NCI-H1417 treated with DMSO at 0.1 percent for 48 hours (cell line): ENCODE results near the gene PSMG1.
"Not testable (repeated sequence)": the region's sequence is repeated elsewhere in the genome, so short reads cannot be mapped to it uniquely, and the experiment has no call there.

Experiments used
- DNase-seq: peaks from one replicate; lab custom pipeline; 2025; lab: John Stamatoyannopoulos, UW

PSMG1 gene

GRCh38 chr21:39183272-39184049 is at the start of gene PSMG1:
Gene PSMG1, minus strand, starts transcription at chr21:39183451. Its CDS starts 66 bp downstream, at chr21:39183385.
- DNase-seq = peak; percentile 93

- DNase-seq = no peak
Observed at GRCh38 chr21:39232861-39233291, 49.6 kb upstream of the PSMG1 start.

- no peak for DNase-seq
Observed at GRCh38 chr21:39224930-39225329, 41.7 kb upstream of the PSMG1 start.

- DNase-seq = no peak
Observed at GRCh38 chr21:39221997-39222486, 38.8 kb upstream of the PSMG1 start.

- no peak for DNase-seq
Observed at GRCh38 chr21:39221282-39221996, 38.2 kb upstream of the PSMG1 start.

- not testable (repeated sequence) for DNase-seq
Observed at GRCh38 chr21:39220875-39221274, 37.6 kb upstream of the PSMG1 start.

GRCh38 chr21:39220150-39220549 is 36.9 kb upstream of the PSMG1 start:
- DNase-seq = no peak

GRCh38 chr21:39218082-39218409 is 34.8 kb upstream of the PSMG1 start:
- no peak for DNase-seq

- no peak for DNase-seq
Observed at GRCh38 chr21:39217356-39218081, 34.3 kb upstream of the PSMG1 start.

- DNase-seq = no peak
Observed at GRCh38 chr21:39216290-39216689, 33.0 kb upstream of the PSMG1 start.

GRCh38 chr21:39215078-39215477 is 31.8 kb upstream of the PSMG1 start:
- DNase-seq = no peak

GRCh38 chr21:39209334-39209688 is 26.1 kb upstream of the PSMG1 start:
- DNase-seq = no peak

GRCh38 chr21:39208624-39209333 is 25.5 kb upstream of the PSMG1 start:
- DNase-seq = no peak

- DNase-seq = no peak
Observed at GRCh38 chr21:39204134-39204533, 20.9 kb upstream of the PSMG1 start.

GRCh38 chr21:39198800-39199199 is 15.5 kb upstream of the PSMG1 start:
- no peak for DNase-seq

GRCh38 chr21:39197448-39198233 is 14.4 kb upstream of the PSMG1 start:
- DNase-seq = no peak

- no peak for DNase-seq
Observed at GRCh38 chr21:39196838-39197237, 13.6 kb upstream of the PSMG1 start.

GRCh38 chr21:39196310-39196709 is 13.1 kb upstream of the PSMG1 start:
- no peak for DNase-seq

- no peak for DNase-seq
Observed at GRCh38 chr21:39193380-39193779, 10.1 kb upstream of the PSMG1 start.

GRCh38 chr21:39189857-39190604 is 6.8 kb upstream of the PSMG1 start:
- DNase-seq = no peak
